RPMI7951 (cell line): Measurements from ENCODE around the gene IL1B. TPM values are rescaled to one million over a fixed set of nuclear protein-coding genes. Genes with fewer than 3 reads are reported as not detected.
A peak's percentile ranks its signal among the peaks of the same experiment; 100 is the strongest.

ENCODE experiments used
- DNase-seq: peaks from one replicate; pipeline ENCODE4 v3.0.0-alpha.2; 2012; ENCODE audit warnings: low read depth
- total RNA-seq: library from RNA; depleted of rRNA; stranded (reverse); fragments of >200 nt; shearing (Covaris generic); gene quantifications from 2 replicates; pipeline ENCODE4 v1.2.3, GENCODE V29; 2014

Gene IL1B
- total RNA-seq, 1 experiment from 2014 or later, result 71.6 TPM

DNA sequence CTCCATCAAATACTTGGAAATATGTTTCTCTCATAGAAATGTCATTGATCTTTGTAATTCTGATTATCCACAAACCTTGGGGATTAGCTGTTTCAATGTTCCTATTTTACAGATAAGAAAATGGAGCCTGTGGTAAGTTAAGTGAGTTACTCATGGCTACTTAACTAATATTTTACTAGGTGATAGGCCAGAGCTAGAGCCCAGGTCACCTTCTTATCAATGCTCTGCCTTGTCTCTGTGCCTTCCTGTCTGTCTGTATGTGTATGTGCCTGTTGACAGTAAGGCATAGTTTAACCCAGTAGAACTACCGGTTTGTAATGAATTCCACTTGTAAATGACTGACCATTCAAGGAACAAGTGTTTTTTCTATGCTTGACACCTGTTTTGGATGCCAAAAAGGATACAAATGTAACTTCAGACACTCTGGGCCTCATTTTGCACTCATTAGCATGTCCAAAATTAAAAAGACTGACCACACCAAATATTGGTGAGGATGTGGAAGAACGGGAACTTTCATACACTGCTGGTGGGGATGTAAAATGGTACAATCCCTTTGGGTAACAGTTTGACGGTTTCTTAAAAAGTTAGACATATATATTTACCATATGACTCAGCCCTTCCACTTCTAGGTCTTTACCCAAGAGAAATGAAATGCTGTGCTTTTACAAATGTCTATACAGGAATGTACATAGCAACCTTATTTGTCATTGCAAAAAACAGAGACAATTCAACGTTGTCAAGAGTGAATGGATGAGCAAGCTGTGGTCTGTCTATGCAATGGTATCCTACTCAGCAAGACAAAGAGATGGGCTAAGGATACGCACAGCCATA, 32.7 kb downstream of the IL1B start:
- DNase-seq, result peak; percentile 86

- DNase-seq, result no peak
Measured at GRCh38 chr2:112800881-112801583, 35.5 kb downstream of the IL1B start.

- DNase-seq, result peak; percentile 26
Measured at GRCh38 chr2:112798979-112799975, 37.3 kb downstream of the IL1B start.

DNA sequence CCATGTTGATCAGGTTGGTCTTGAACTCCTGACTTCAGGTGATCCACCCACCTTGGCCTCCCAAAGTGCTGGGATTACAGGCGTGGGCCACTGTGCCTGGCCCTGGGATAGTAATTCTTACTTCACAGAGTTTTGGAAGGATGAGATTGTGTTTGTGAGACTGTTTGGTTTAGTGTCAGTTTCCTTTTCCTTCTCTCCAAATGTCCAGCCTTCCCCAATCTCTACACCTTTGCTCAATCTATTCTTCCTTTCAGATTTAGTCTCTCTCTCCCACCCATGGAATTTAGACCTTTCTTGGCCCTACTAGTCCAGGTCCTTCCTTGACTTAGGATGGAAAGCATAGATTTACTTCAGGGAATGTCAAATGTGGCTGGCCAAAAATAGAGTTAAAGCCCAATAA, 40.1 kb downstream of the IL1B start:
- DNase-seq, result no peak

DNA sequence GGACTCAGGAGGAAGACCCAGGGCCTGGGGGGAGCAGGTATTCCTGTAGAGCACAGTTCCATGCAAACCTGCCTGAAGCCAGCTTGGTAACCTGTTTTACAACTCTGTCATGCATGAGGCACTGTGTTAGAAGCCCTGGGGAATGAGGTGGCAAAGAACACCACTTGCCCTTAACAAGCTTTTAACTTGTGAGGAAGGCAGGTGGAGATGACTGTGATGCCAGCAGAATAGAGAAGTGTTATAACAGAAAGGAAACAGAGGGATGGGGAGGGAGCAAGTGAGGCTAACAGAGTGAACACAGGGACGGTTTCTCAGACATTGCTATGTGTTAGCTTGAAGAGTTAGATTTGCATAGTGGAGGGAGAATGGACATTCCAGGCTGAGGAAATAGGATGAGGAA, 40.8 kb downstream of the IL1B start:
- no peak for DNase-seq

- peak; percentile 17 for DNase-seq
Measured at GRCh38 chr2:112794841-112795240, 41.7 kb downstream of the IL1B start.

DNA sequence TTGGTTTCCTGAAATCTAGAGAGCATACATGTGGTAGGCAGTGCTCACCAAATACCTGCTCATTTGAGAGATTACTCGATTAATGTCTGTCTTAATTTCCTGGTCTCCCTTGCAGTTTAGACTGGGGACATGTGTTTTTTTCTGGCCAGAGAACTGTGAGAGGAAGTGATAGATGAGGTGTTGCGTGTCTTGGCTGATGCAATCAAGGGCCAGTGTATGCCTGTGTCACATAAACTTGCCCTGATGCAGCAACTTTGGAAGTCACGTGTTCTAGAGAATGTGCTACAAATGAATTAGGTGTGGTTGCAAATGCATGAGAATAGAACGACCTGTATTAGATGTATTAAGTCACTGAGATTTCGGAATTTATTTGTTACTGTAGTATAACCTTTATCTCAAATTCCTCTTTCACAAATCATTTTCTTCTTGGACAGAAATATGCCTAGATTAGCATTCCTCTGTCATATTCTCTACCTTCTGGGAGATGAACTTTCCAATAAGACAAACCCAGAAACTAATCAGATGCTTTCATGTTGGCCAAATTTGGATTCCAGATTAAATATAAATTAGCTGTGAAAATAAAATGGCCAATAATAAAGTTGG, 42.3 kb downstream of the IL1B start:
- DNase-seq, result peak; percentile 91

GRCh38 chr2:112793449-112793978, 43.1 kb downstream of the IL1B start:
- DNase-seq, result peak; percentile 23

DNA sequence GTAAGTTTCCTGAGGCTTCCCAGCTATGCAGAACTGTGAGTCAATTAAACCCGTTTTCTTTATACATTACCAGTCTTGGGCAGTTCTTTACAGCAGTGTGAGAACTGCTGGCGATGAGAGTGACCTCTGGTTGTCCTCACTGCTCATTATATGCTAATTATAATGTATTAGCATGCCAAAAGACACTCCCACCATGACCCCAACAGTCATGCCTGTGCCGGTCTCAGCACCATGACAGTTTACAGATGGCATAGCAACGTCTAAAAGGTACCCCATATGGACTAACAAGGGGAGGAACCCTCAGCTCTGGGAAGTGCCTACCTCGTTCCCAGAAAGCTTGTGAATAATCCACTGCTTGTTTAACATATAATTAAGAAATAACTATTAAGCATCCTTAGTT, 44.2 kb downstream of the IL1B start:
- DNase-seq, result no peak

- DNase-seq, result no peak
Measured at GRCh38 chr2:112791693-112792230, 44.8 kb downstream of the IL1B start.

GRCh38 chr2:112791019-112791418, 45.6 kb downstream of the IL1B start:
- DNase-seq, result no peak

- DNase-seq, result no peak
Measured at GRCh38 chr2:112790305-112790704, 46.3 kb downstream of the IL1B start.

GRCh38 chr2:112789186-112789585, 47.4 kb downstream of the IL1B start:
- DNase-seq, result no peak

- no peak for DNase-seq
Measured at GRCh38 chr2:112788653-112789052, 47.9 kb downstream of the IL1B start.

DNA sequence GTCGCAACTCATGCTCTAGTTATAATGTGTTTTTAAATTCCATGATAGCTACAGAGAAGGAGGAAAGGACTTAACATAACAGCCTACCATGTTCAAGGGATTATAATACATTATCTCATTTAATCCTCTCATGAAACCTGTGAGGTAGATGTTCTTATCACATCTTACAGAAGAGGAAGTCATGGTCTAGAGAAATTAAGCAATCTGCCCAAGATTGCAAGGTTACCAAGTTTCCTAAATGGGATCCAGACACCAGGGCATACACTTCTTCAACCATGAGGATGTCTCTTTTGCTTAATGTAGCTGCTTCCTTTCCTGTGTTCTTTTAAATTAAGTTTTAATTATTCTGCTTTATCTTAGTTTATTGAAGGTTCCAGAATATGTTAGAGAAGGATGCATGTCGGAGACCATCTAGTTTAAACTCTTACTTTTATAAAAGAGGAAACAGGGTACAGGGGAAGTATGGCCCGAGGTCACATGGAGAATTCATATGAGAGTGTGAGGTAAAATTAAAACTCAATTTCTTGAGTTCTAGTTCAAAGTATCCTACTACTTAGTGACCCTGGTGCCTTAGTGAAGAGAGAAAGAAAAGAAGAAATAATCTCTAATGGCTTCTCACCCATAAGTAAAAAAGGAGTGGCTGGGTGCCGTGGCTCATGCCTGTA, 48.7 kb downstream of the IL1B start:
- DNase-seq, result no peak

DNA sequence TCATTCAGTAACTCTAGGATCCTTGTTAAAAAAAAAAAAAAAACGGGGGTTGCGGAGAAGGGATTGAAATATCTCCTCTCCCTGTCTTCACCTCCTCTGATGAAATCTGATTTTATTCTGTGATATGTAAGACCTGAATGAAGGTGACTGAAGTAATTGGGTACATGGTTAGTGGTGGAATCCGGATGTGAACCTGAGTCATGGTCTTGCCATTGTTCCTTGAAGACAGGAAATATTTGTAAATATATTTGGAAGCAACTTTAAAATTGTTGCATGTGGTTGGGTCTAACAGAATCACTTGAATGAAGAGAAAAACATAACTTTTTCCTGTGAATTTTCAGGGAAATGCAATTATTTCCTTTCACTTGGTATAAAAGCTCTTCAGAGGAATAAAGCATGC, 49.3 kb downstream of the IL1B start:
- DNase-seq, result no peak

DNA sequence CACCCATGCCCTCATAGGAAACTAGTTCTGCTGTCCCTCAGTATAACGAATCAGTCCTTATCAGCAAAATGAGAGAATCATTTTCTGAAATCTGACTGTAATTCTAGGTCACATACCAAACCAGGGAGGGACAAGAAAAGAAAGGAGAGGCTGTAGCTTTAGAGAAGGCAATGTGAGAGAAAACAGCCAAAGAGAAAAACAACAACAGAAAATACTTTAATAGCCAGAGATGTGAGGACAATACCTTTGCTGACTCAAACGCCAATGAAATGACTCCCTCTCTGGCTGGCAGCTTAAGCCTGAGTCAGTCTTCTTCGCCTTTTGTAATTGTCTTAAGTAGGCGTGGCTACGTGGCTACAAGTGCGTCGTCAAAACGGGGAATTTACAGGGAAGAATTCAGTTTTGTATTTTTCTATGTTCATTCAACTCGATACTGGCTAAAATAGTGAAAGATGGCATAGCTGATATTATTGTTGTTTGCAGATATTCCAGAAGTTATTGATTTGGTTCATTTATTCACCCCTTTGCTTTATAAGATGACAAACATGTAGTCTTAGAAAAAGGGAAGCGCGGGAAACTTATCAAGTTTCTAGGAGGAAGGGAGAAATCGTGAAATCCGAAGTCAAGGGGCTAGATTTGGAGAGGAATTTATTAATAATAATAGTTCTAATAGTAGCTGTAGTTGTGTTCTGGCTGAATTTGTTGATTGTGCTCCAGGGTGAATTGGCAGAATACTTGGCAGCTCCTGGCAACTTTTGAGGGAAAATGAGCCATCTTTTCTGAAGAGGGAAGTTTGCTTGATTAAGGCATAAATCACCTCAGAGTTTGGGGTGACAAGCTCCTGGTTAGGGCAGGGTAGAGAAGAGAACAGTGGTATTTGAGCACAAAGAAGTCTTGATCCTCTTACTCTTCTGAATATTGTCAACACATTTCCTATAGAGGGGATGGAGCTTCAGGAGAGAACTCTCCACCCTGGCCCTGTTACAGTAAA, 52.1 kb downstream of the IL1B start, which contains the start of gene IL1A:
Gene IL1A, minus strand, starts transcription at position 295 of the 991 bp plus-strand sequence. CDS start 723 bp downstream, outside the sequence.
- DNase-seq, result peak; percentile 71

- DNase-seq, result no peak
Measured at GRCh38 chr2:112783187-112783714, 53.3 kb downstream of the IL1B start.
